Skeletal muscle satellite cell (primary cell): ENCODE data around the gene NNAT.

Source experiments
- H3K27me3 ChIP-seq: 2 replicates; pipeline ENCODE4 v1.7.0; 2013; ENCODE audit warnings: low read length; ENCODE audit not compliant: control insufficient read depth, insufficient read depth
- H3K36me3 ChIP-seq: 2 replicates; pipeline ENCODE4 v1.7.0; 2013; ENCODE audit warnings: mild to moderate bottlenecking, control low read depth, low read length; ENCODE audit not compliant: insufficient read depth
- H3K4me1 ChIP-seq: 2 replicates; pipeline ENCODE4 v1.7.0; 2013; ENCODE audit warnings: low read length; ENCODE audit not compliant: control insufficient read depth, insufficient read depth
- H3K4me2 ChIP-seq: 2 replicates; pipeline ENCODE4 v1.7.0; 2013; ENCODE audit warnings: mild to moderate bottlenecking, low read length
- H3K4me3 ChIP-seq: 2 replicates; pipeline ENCODE4 v1.7.0; 2013; ENCODE audit warnings: low read length
- H3K9ac ChIP-seq: 2 replicates; pipeline ENCODE4 v1.7.0; 2013; ENCODE audit warnings: mild to moderate bottlenecking, low read depth, low read length, moderate library complexity
- H3K9me3 ChIP-seq: replicated peaks from 2 replicates; pipeline ENCODE4 v1.7.0; 2013; ENCODE audit warnings: mild to moderate bottlenecking, control low read depth, low read length

The NNAT gene

GRCh38 chr20:37518606-37519507 is 2.2 kb upstream of the NNAT start:
- Histone ChIP-seq H3K36me3 (peaks cover 55% of the 10 kb centered on the region), H3K4me2 (peak overlapping the region; percentile 56), H3K9me3 (no peaks in the 10 kb centered on the region), H3K4me1 (peaks cover 45% of the 10 kb centered on the region), H3K4me3 (no peak overlapping the region), H3K27me3 (no peaks in the 10 kb centered on the region), H3K9ac (no peak overlapping the region)

- no peaks in the 10 kb centered on the region for H3K9me3 ChIP-seq
- H3K9ac ChIP-seq, result no peak overlapping the region
- peak overlapping the region; percentile 56 for H3K4me2 ChIP-seq
- peaks cover 53% of the 10 kb centered on the region for H3K4me1 ChIP-seq
- no peak overlapping the region for H3K4me3 ChIP-seq
- peaks cover 46% of the 10 kb centered on the region for H3K36me3 ChIP-seq
- H3K27me3 ChIP-seq, result no peaks in the 10 kb centered on the region
Measured at GRCh38 chr20:37519508-37520418, 1.3 kb upstream of the NNAT start.

- Histone ChIP-seq H3K9me3 (no peaks in the 10 kb centered on the region), H3K4me1 (peaks cover 57% of the 10 kb centered on the region), H3K27me3 (no peaks in the 10 kb centered on the region), H3K9ac (no peak overlapping the region), H3K4me3 (no peak overlapping the region), H3K4me2 (no peak overlapping the region), H3K36me3 (peaks cover 38% of the 10 kb centered on the region)
Measured at GRCh38 chr20:37520419-37520955, 563 bp upstream of the NNAT start.

GRCh38 chr20:37522260-37523011 is 1.4 kb downstream of the NNAT start:
- Histone ChIP-seq H3K9ac (no peak overlapping the region), H3K36me3 (peaks cover 31% of the 10 kb centered on the region), H3K4me1 (peaks cover 48% of the 10 kb centered on the region), H3K9me3 (no peaks in the 10 kb centered on the region), H3K27me3 (no peaks in the 10 kb centered on the region), H3K4me3 (no peak overlapping the region), H3K4me2 (no peak overlapping the region)

- peaks cover 44% of the 10 kb centered on the region for H3K4me1 ChIP-seq
- H3K4me3 ChIP-seq, result no peak overlapping the region
- H3K27me3 ChIP-seq, result no peaks in the 10 kb centered on the region
- peaks cover 25% of the 10 kb centered on the region for H3K36me3 ChIP-seq
- H3K9ac ChIP-seq, result no peak overlapping the region
- H3K9me3 ChIP-seq, result no peaks in the 10 kb centered on the region
- no peak overlapping the region for H3K4me2 ChIP-seq
Measured at GRCh38 chr20:37523012-37523391, 2.0 kb downstream of the NNAT start.

- H3K27me3 ChIP-seq, result no peaks in the 10 kb centered on the region
- no peaks in the 10 kb centered on the region for H3K9me3 ChIP-seq
- H3K36me3 ChIP-seq, result peaks cover 15% of the 10 kb centered on the region
- H3K4me2 ChIP-seq, result peak overlapping the region; percentile 85
- peaks cover 44% of the 10 kb centered on the region for H3K4me1 ChIP-seq
- H3K4me3 ChIP-seq, result peak overlapping the region; percentile 31
- H3K9ac ChIP-seq, result peak overlapping the region; percentile 11
Measured at GRCh38 chr20:37523911-37524700, 3.1 kb downstream of the NNAT start.

GRCh38 chr20:37524859-37525708 is 4.0 kb downstream of the NNAT start:
- H3K9me3 ChIP-seq, result no peaks in the 10 kb centered on the region
- H3K27me3 ChIP-seq, result no peaks in the 10 kb centered on the region
- H3K4me3 ChIP-seq, result peak overlapping the region; percentile 31
- H3K9ac ChIP-seq, result peak overlapping the region; percentile 11
- peak overlapping the region; percentile 85 for H3K4me2 ChIP-seq
- peaks cover 14% of the 10 kb centered on the region for H3K36me3 ChIP-seq
- H3K4me1 ChIP-seq, result peaks cover 34% of the 10 kb centered on the region

GRCh38 chr20:37525810-37526209 is 4.8 kb downstream of the NNAT start:
- no peak overlapping the region for H3K9ac ChIP-seq
- H3K4me3 ChIP-seq, result peak overlapping the region; percentile 92
- peaks cover 7% of the 10 kb centered on the region for H3K36me3 ChIP-seq
- H3K4me2 ChIP-seq, result peak overlapping the region; percentile 85
- H3K9me3 ChIP-seq, result no peaks in the 10 kb centered on the region
- H3K27me3 ChIP-seq, result no peaks in the 10 kb centered on the region
- H3K4me1 ChIP-seq, result peaks cover 33% of the 10 kb centered on the region

- H3K27me3 ChIP-seq, result no peaks in the 10 kb centered on the region
- H3K4me1 ChIP-seq, result peaks cover 33% of the 10 kb centered on the region
- H3K4me2 ChIP-seq, result peak overlapping the region; percentile 85
- H3K9me3 ChIP-seq, result no peaks in the 10 kb centered on the region
- peaks cover 1% of the 10 kb centered on the region for H3K36me3 ChIP-seq
- peak overlapping the region; percentile 96 for H3K9ac ChIP-seq
- peak overlapping the region; percentile 92 for H3K4me3 ChIP-seq
Measured at GRCh38 chr20:37526238-37526838, 5.3 kb downstream of the NNAT start.
